Sciatic nerve (tissue), 2 donors: ENCODE results near the gene MTARC2. TPM values are rescaled to one million over a fixed set of nuclear protein-coding genes. Genes with fewer than 3 reads are reported as not detected.
A peak's percentile ranks its signal among the peaks of the same experiment; 100 is the strongest.

Source experiments
- ATAC-seq: fragments of 200-7000 bp; cut with Tn5 transposase; one replicate; pipeline ENCODE4 v1.9.1; 2020; ENCODE audit warnings: mild to moderate bottlenecking, moderate library complexity
- DNase-seq: peaks from one replicate; pipeline ENCODE4 v3.0.0-alpha.2; 2020; ENCODE audit warnings: low spot score
- intact Hi-C: fragments of 100-400 bp; cut with DNase I; formaldehyde crosslinking; loops from one replicate; pipeline ENCODE4 v1.14.2; 2022
- total RNA-seq: library from RNA; stranded (reverse); fragmentation: NEBNext Ultra II Directional; extraction: Animal tissue kit (Norgen Biotek cat#: 25700); gene quantifications from one replicate; pipeline ENCODE4 v1.2.1, GENCODE V29; 2021
- donor health status: DM: no; HTN: no; CAD: no.
- donor health status: DM: no; HTN: no; CAD: no.

MTARC2 gene
- total RNA-seq, 1 donor from 2014 or later = 35.0 TPM

- ATAC-seq = no peak
- DNase-seq = no peak
- intact Hi-C loops = no loop called here
Measured at GRCh38 chr1:220761688-220762427, 13.7 kb downstream of the MTARC2 start.

GRCh38 chr1:220764757-220765156 lies 16.6 kb downstream of the MTARC2 start:
- DNase-seq (no peak), ATAC-seq (no peak)
- intact Hi-C loops = no loop called here

- intact Hi-C loops = no loop called here
Measured at GRCh38 chr1:220767312-220768125, 19.4 kb downstream of the MTARC2 start.

GRCh38 chr1:220768126-220768601 lies 20.0 kb downstream of the MTARC2 start:
- intact Hi-C loops = no loop called here
- peak; percentile 53 for ATAC-seq
- DNase-seq = no peak

More at GRCh38 chr1:220767312-220768125, 19.4 kb downstream of the MTARC2 start:
- DNase-seq (no peak), ATAC-seq (peak; percentile 69)

- intact Hi-C loops = no loop called here
- ATAC-seq = no peak
Measured at GRCh38 chr1:220769205-220769604, 21.1 kb downstream of the MTARC2 start.

GRCh38 chr1:220770245-220770913 lies 22.3 kb downstream of the MTARC2 start:
- ATAC-seq = no peak
- intact Hi-C loops = no loop called here
- no peak for DNase-seq

More at GRCh38 chr1:220769205-220769604, 21.1 kb downstream of the MTARC2 start:
- no peak for DNase-seq

GRCh38 chr1:220772846-220773245 lies 24.7 kb downstream of the MTARC2 start:
- intact Hi-C loops = no loop called here
- DNase-seq (no peak), ATAC-seq (no peak)

- no peak for DNase-seq
- intact Hi-C loops = no loop called here
- no peak for ATAC-seq
Measured at GRCh38 chr1:220775240-220775853, 27.2 kb downstream of the MTARC2 start.

GRCh38 chr1:220776254-220776653 lies 28.1 kb downstream of the MTARC2 start:
- DNase-seq (no peak), ATAC-seq (no peak)
- intact Hi-C loops = no loop called here

GRCh38 chr1:220776720-220777326 lies 28.7 kb downstream of the MTARC2 start:
- intact Hi-C loops = no loop called here
- ATAC-seq = peak; percentile 95

GRCh38 chr1:220783453-220783852 lies 35.3 kb downstream of the MTARC2 start:
- DNase-seq (no peak), ATAC-seq (no peak)
- intact Hi-C loops = no loop called here

More at GRCh38 chr1:220776720-220777326, 28.7 kb downstream of the MTARC2 start:
- peak; percentile 93 for DNase-seq

- DNase-seq (no peak), ATAC-seq (no peak)
- intact Hi-C loops = no loop called here
Measured at GRCh38 chr1:220784751-220785150, 36.6 kb downstream of the MTARC2 start.

GRCh38 chr1:220785166-220786056 lies 37.3 kb downstream of the MTARC2 start:
- ATAC-seq (peak; percentile 24), DNase-seq (no peak)
- intact Hi-C loops = no loop called here

GRCh38 chr1:220786057-220786336 lies 37.9 kb downstream of the MTARC2 start:
- DNase-seq = no peak
- intact Hi-C loops = no loop called here
- ATAC-seq = peak; percentile 58

GRCh38 chr1:220786337-220787068 lies 38.4 kb downstream of the MTARC2 start, which contains the start of gene MTARC1:
TSS of gene MTARC1 (plus strand) at chr1:220786913. CDS start at chr1:220786945, 32 bp downstream.
- ATAC-seq (peak; percentile 85), DNase-seq (peak; percentile 80)
- intact Hi-C loops = no loop called here

- ATAC-seq (no peak), DNase-seq (no peak)
- intact Hi-C loops = no loop called here
Measured at GRCh38 chr1:220787069-220787619, 39.0 kb downstream of the MTARC2 start.

- DNase-seq (no peak), ATAC-seq (no peak)
- intact Hi-C loops = no loop called here
Measured at GRCh38 chr1:220788900-220789299, 40.8 kb downstream of the MTARC2 start.
